Measurements from ENCODE around the gene RBBP8.

The RBBP8 gene

GRCh38 chr18:23003289-23003688 is 70.2 kb downstream of the RBBP8 start:
- DNase-seq, result no peak

GRCh38 chr18:23012249-23012648 is 79.1 kb downstream of the RBBP8 start:
- no peak for DNase-seq

GRCh38 chr18:23020555-23021294 is 87.6 kb downstream of the RBBP8 start:
- no peak for DNase-seq

- DNase-seq, result no peak
Observed at GRCh38 chr18:23021623-23022022, 88.5 kb downstream of the RBBP8 start.

- no peak for DNase-seq
Observed at GRCh38 chr18:23032030-23032582, 99.0 kb downstream of the RBBP8 start.

GRCh38 chr18:23033056-23033455 is 99.9 kb downstream of the RBBP8 start:
- no peak for DNase-seq

- DNase-seq, result no peak
Observed at GRCh38 chr18:23036660-23037201, 103.6 kb downstream of the RBBP8 start.

- DNase-seq, result no peak
Observed at GRCh38 chr18:23037646-23038045, 104.5 kb downstream of the RBBP8 start.

GRCh38 chr18:23038712-23039111 is 105.6 kb downstream of the RBBP8 start:
- no peak for DNase-seq

- no peak for DNase-seq
Observed at GRCh38 chr18:23042133-23042532, 109.0 kb downstream of the RBBP8 start.

GRCh38 chr18:23043803-23044376 is 110.8 kb downstream of the RBBP8 start:
- DNase-seq, result no peak

- DNase-seq, result no peak
Observed at GRCh38 chr18:23049698-23050373, 116.7 kb downstream of the RBBP8 start.

- DNase-seq, result no peak
Observed at GRCh38 chr18:23053776-23054457, 120.8 kb downstream of the RBBP8 start.

GRCh38 chr18:23054553-23054952 is 121.4 kb downstream of the RBBP8 start:
- no peak for DNase-seq

GRCh38 chr18:23056315-23056714 is 123.2 kb downstream of the RBBP8 start:
- no peak for DNase-seq

GRCh38 chr18:23057096-23057495 is 124.0 kb downstream of the RBBP8 start:
- DNase-seq, result no peak

GRCh38 chr18:23058746-23059415 is 125.8 kb downstream of the RBBP8 start:
- DNase-seq, result no peak

- no peak for DNase-seq
Observed at GRCh38 chr18:23059541-23060465, 126.7 kb downstream of the RBBP8 start.

- no peak for DNase-seq
Observed at GRCh38 chr18:23062011-23062410, 128.9 kb downstream of the RBBP8 start.

- DNase-seq, result no peak
Observed at GRCh38 chr18:23063502-23063901, 130.4 kb downstream of the RBBP8 start.

GRCh38 chr18:23065234-23065806 is 132.2 kb downstream of the RBBP8 start:
- DNase-seq, result no peak
